Activated CD4-positive, alpha-beta T cell treated with anti-CD3 and anti-CD28 coated beads, Interleukin-2, amount 50 U/mL, for 1 hour (primary cell): ENCODE results near the gene OLFML2A.

Source experiments
- DNase-seq: peaks from one replicate; pipeline ENCODE4 v3.0.0-alpha.2; 2020

OLFML2A gene

DNA sequence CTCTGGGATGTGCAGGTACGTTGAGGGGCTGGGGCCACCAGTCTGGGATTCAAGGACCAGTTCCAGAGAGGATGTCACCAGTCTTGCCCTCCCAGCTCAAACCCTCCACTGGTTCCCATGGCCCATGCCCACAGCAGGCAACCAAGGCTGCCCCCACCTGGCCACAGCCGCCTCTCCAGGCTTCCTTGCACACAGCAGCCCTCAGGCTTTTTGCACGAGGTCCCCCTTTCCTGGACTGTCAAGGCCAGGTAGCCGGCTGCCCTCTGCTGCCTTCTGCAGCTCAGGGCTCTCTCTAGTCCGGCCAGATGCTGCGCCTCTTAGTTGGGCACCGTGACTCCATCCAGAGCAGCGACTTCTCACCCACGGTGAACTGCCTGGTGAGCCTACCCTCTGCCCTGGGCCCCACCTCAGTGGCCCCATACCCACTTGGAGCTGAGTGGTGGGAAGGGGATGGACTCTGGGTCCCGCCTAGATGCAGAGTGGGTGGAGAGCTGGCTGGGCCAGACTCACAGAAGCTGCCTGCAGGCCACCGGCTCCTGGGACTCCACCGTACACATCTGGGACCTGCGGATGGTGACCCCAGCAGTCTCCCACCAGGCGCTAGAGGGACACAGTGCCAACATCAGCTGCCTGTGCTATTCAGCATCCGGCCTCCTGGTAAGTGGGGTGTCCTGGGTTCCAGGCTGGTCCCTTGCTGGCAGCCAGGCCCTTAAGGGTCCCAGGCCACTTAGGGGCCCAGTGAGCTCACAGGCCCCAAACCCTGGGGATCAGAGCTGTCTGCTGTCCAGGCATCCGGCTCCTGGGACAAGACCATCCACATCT, 79.2 kb downstream of the OLFML2A start:
- DNase-seq: no peak

- no peak for DNase-seq
Measured at GRCh38 chr9:124857533-124858162, 80.7 kb downstream of the OLFML2A start.

DNA sequence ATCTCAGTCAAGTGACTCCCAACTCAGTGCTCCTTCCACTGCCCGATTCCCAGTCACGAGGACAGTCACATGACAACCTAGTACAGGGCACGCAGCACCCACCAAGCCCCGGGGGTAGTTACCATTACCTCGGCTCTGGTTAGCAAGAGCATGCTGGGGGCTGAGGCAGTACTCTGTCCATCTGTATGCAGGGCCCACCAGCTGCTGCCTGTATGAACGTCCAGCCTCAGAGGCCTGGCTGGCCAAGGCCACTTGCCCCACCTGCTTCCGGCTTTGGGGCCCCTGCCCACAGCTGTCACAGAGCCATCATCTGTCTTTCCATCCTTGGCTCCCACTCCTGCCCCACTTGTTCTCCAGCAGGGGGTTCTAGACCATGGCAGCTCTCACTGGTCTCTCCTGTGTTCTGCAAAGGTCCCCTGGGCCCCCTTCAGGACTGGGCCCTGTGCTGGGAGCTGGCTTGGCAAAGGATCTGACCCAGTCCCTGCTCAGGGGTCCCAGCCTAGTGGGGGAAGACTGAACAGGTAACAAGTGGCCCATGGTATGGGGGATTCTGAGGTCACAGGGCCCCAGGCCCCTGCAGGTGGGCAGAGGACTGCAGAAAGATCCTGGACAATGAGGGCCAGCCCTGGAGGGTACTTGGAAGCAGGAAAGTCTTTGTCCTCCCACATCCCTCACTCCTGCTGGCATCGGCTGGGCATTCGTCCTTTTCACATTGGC, 81.6 kb downstream of the OLFML2A start:
- no peak for DNase-seq

- DNase-seq: no peak
Measured at GRCh38 chr9:124859803-124860581, 83.1 kb downstream of the OLFML2A start.

DNA sequence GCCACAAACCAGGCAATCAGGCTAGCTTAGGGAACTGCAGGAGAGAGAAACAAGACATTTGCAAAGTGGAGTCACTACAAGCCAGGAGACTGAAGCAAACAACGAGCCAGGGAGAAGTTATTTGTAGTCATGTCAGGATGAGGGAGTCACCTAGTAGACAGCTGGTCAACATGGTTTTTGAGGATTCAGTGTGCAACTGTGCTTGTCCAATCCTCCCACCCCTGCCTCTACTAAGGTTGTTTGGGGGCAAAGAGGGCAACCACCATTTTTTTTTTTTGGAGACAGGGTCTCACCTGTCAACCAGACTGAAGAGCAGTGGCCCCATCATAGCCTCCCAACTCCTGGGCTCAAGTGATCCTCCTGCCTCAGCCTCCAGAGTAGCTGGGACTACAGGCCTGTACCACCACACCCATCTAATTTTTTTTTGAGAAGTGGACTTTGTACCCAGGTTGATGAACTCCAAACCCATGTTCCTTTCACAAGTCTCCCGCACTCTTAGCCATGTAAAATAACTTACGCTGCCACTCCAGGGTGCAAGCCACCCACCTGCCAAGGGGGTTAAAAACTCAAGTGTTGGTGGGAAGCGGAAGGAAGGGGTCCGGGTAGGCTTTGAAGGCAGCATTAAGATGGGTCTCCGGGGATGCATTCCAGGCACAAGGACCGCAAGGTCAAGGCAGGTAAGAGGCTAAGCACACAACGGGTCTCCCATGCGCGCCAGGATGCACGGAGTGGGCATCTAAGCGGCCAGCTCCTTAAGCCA, 83.8 kb downstream of the OLFML2A start:
- no peak for DNase-seq

DNA sequence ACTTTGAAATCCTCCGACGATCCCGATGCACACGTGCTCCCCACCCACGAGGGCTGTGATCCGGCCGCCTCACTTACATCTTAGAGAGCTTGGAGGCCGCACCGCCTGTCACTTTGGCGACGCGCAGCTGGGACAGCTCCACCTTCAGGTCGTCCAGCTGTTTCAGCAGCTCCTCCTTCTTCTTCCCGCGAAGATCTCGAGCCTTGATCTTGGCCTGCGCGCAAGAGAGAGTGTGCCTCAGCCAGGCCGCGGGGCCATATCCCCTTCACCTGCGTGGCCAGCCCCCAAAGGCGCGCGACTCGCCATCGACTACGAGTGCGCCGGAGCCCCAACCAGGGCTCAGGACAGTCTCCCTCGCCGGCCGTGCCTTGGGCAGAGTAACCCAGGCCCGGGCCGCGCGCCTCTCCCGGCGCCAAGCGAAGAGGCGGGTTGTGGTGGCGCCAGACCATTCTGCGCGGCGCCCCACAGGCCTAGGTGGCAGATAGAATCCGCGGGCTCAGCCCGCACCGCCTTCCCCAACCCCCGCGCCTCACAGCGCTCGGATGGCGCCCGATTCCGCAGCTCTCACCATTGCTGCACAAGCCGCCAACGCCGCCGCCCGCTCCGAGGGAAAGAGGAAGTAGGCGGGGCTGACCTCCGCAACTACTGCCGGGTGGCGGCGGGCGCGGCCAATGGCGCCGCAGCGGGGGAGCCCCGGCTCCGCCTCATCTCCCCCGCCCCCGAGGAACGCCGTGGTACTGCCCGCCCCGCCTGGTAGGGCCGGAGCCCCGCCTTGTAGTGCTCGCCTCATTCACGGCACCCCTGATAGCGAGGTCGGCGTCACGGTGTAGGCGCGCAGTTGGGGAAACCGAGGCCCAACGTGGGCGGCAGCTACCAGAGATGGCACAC, 84.7 kb downstream of the OLFML2A start, which contains the start of the genes ARPC5L and RPL35:
Gene ARPC5L, plus strand, starts transcription at position 789 of the 888 bp plus-strand sequence. CDS start 7,161 bp downstream, outside the sequence.
Gene RPL35, minus strand, starts transcription at position 616 of the 888 bp plus-strand sequence. Its CDS starts 45 bp downstream, at position 571.
- peak; percentile 95 for DNase-seq

GRCh38 chr9:124863371-124863871, 86.5 kb downstream of the OLFML2A start:
- DNase-seq: no peak
